HG02852 (cell line): ENCODE data around the gene STK39.
"Not testable (repeated sequence)": the region's sequence is repeated elsewhere in the genome, so short reads cannot be mapped to it uniquely, and the experiment has no call there.

Experiments used
- ATAC-seq: cut with Tn5 transposase; IDR thresholded peaks from one replicate; pipeline ENCODE4 v1.9.1; 2021; ENCODE audit warnings: mild to moderate bottlenecking, moderate library complexity; ENCODE audit not compliant: unreplicated experiment

The STK39 gene

DNA sequence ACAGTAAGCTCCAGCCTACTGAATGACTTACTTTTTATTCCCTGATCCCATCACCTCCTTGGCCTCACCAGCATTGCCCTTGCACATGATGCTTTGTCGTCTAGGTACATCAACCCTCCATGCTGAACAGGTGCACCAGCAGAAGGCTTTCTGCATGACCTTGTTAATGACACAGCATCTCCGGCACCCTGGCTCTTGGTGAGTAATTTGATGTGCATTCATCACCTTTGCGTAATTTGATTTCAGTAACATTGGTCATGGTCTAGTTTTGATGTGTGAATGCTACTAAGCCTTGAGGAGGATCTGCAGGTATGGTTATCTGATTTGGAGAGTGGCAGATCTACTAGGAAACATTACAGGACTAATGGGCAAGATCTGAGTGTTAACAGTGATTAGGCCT lies 103.6 kb downstream of the STK39 start:
- ATAC-seq, result no peak

DNA sequence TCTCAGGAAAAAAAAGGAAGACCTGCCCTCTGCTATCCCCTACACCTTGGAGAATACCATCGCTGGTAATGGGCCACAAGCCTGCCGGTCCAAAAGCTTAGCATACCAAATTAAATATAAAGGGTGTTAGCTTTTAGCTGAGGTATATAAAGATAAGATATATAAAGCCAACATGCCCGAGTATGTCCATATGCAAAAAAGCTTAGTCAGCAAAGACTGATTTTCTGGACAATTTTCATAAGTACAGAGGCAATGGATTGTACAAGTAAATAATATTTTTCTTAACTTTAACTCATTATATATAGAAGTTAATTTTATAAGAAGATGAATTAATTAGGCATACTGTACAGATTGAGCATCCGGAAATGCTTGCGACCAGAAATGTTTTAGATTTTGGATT lies 106.5 kb downstream of the STK39 start:
- no peak for ATAC-seq

- no peak for ATAC-seq
Observed at GRCh38 chr2:168139852-168140251, 107.5 kb downstream of the STK39 start.

DNA sequence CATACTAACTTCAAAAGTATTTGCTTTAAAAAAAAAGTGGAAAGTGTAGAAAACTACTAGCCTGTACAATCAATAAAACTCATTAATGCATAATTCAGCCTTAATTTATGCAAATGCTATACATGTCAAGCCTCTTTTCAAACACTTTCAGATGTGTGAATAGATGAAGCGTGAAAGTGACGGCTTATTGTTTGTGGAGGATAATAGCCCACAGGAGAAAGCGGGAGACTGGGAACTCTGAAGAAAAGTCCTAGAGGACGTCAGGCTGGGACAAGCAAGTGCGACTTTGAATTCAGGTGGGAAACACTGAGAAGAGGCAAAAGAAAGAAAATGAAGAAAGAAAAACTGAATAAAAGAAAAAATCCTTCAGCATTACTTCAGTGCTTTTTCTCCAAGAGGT lies 108.5 kb downstream of the STK39 start:
- no peak for ATAC-seq

GRCh38 chr2:168138374-168138773 lies 109.0 kb downstream of the STK39 start:
- ATAC-seq, result no peak

- no peak for ATAC-seq
Observed at GRCh38 chr2:168137510-168138180, 109.8 kb downstream of the STK39 start.

DNA sequence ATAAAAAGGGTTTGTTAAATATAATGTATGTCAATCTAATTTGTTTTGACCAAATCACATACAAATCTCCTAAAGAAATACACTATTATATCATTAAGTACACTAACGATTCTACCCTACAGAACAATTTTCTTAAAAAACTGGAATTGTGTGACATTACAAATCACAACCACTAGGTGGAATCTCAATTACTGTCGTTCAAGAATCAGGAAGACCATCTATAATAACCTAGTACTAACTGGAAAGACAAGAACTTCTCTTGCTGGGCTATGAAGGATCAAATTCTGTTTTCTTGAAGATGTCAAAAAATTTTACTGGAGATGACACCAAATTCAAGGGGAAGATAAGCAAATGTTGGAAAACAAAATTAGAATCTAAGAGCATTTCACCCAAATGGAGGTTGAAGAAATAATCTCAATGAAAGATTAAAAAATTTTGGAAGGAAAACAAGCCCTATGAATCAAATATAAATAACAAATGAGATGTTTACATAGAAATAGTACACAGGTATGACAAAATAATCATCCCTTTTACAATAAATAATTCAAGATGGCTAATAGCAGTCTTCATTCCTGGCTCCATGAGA lies 110.9 kb downstream of the STK39 start:
- ATAC-seq, result peak; percentile 73

DNA sequence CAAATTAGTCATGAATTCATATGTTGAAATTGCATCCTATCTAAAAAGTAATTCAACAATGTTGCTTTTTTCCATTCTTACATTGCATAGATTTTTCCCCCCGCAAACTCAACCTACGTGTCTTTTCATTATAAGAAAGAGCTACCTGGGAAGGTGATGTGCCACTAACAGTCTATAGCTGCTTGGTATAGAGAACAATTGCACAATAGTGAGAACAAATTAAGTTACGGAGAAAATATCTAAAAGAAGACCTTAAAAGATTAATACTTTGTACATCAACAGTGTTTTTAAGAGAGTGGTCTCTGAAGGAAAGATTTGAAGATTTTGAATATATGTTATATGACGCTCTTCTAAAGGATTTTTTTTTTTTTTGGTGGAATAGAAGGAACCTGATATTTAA lies 111.8 kb downstream of the STK39 start:
- no peak for ATAC-seq

GRCh38 chr2:168135121-168135520 lies 112.3 kb downstream of the STK39 start:
- no peak for ATAC-seq

GRCh38 chr2:168134485-168134884 lies 112.9 kb downstream of the STK39 start:
- ATAC-seq, result no peak

GRCh38 chr2:168132389-168132788 lies 115.0 kb downstream of the STK39 start:
- ATAC-seq, result no peak

DNA sequence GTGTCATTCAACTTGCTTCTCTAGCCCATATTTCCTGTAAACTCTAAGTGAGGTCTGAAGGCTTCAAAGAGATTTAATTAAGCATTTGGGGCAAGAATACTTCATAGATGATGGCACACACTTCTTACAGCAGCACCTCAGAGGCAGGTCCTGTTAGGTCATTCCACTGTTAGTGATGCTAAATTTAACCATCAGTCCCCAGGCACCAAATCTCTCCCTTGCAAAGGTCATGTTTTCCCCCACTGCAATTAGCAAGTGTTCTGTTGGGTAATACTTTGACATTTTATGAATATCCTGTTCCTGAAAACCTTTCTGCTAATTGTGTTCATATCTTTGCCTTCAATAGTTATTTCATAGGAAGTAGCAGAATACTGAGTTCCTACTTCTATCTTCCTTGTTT lies 117.0 kb downstream of the STK39 start:
- ATAC-seq, result no peak

DNA sequence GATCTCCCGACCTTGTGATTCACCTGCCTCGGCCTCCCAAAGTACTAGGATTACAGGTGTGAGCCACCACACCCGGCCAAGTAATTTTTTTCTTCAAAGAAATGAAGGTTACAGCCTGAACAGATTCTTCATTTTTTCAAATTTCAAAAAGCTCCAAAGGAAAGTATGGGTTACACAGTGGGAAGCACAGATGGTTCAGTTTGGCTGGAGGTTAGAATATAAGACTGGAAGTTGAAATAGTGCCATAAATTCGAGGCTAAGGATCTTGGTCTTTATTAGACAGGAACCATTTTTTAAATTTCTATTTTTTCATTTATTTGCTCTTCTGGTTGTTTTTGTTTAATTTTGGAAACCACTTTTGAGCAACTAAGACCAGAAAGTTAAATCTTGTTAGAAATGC lies 120.0 kb downstream of the STK39 start:
- ATAC-seq, result no peak

GRCh38 chr2:168122210-168122609 lies 125.2 kb downstream of the STK39 start:
- not testable (repeated sequence) for ATAC-seq

- no peak for ATAC-seq
Observed at GRCh38 chr2:168120730-168121129, 126.7 kb downstream of the STK39 start.

DNA sequence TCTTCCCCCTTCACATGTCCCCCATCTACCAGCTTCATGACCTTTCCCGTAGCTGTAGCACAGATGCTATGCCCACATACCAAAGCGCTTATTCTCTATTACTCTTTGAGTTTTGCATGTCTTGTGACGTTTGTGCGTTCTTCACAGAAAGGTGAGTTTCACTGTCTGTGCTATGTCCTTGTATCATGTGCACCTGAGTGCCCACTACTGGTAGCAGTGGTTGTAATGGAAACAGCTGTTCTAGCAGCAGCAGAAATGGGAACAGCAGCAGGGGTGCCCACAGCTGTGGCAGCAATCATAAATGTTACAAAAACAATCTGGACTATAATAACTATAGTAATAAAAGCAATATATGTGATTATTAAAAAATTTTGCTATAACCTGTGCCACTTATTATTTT lies 127.1 kb downstream of the STK39 start:
- ATAC-seq, result no peak

- ATAC-seq, result peak; percentile 61
Observed at GRCh38 chr2:168119515-168120141, 127.8 kb downstream of the STK39 start.

- peak; percentile 72 for ATAC-seq
Observed at GRCh38 chr2:168118733-168119514, 128.5 kb downstream of the STK39 start.

DNA sequence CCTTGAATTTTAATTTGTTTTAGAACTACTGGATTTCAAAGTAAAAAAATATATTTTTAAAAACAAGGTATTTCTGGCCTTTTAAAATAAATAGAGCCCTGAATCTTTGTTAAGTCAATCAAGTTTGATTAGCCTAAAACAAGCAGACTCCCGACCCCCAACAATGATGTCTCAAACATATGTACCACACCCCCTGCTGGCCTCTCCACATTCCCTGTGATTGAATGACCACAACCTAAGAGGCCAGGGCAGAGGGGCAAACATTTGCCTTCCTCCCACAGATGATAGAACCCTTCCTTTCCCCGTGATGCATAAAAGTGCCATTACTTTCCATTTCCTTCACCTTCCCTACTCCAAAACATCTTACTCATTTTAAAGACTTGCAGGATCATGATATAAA lies 130.9 kb downstream of the STK39 start:
- no peak for ATAC-seq

- no peak for ATAC-seq
Observed at GRCh38 chr2:168114619-168115018, 132.8 kb downstream of the STK39 start.

DNA sequence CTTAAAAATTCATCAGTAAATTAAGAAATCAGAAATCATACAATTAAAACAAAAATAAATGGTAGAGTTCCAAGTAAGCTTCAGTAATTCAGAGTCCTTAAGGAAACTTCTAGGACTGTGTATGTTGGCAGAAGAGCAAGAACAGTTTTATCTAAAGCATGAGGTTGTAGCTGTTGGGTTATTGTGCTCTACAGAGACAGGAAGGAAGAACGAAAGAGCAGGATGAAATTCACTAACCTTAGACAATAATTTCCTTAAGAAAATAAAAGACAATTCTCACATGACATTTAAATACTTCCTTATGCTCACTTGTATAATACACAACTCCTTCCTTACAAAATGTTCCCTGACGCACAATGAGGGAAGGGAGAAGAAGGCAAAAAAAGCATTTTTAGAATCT lies 133.4 kb downstream of the STK39 start:
- ATAC-seq, result no peak

- no peak for ATAC-seq
Observed at GRCh38 chr2:168107322-168107721, 140.1 kb downstream of the STK39 start.
